D721Med (cell line): ENCODE data around the gene HDGFL3.

ENCODE experiments used
- DNase-seq: peaks from one replicate; pipeline ENCODE4 v3.0.0; 2011; ENCODE audit warnings: low spot score; ENCODE audit not compliant: insufficient read length
- FAIRE-seq: peaks from 2 replicates; lab custom pipeline; 2011; peaks lifted over from hg19 to GRCh38; lab: Jason Lieb, UNC
- TF ChIP-seq, protein P1 (sequence below): IDR thresholded peaks from 2 replicates; pipeline ENCODE4 v1.5.1; 2012; ENCODE audit warnings: mild to moderate bottlenecking, control low read depth; ENCODE audit not compliant: insufficient read depth; ENCODE audit errors: missing control alignments

Gene HDGFL3

DNA sequence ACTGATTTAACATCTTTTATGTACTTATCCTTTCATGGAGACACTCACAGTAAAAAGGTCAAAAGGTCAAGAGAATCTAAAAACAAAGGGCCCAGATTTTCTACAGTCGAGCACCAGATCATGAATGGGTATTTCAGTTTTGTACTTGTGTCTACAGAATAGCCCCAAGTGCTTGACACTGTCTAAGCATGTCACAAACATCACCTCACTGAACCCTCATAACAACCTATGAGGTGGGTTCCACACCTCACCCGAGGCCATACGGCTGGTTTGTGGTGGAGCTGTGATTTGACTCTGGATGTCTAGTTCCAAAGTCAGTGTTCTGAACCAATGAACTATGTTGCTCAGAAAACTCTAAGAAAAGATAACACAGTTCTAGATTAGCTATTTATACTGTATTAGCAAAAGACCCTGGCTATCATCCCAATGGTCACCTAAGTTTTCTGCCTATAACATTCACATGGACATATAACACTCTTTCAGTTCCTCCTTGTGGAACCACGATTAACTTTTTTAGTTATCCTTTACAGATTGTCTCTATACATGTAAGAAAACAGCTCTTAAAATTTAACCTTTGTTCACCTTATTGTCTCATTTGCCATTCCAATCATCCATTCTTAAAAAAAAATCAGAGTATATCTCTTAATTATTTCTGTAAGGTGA, 74.6 kb downstream of the HDGFL3 start:
- no peak for DNase-seq
- FAIRE-seq, result peak; percentile 16
- TF ChIP-seq, protein P1, sequence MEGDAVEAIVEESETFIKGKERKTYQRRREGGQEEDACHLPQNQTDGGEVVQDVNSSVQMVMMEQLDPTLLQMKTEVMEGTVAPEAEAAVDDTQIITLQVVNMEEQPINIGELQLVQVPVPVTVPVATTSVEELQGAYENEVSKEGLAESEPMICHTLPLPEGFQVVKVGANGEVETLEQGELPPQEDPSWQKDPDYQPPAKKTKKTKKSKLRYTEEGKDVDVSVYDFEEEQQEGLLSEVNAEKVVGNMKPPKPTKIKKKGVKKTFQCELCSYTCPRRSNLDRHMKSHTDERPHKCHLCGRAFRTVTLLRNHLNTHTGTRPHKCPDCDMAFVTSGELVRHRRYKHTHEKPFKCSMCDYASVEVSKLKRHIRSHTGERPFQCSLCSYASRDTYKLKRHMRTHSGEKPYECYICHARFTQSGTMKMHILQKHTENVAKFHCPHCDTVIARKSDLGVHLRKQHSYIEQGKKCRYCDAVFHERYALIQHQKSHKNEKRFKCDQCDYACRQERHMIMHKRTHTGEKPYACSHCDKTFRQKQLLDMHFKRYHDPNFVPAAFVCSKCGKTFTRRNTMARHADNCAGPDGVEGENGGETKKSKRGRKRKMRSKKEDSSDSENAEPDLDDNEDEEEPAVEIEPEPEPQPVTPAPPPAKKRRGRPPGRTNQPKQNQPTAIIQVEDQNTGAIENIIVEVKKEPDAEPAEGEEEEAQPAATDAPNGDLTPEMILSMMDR, result no peak

DNA sequence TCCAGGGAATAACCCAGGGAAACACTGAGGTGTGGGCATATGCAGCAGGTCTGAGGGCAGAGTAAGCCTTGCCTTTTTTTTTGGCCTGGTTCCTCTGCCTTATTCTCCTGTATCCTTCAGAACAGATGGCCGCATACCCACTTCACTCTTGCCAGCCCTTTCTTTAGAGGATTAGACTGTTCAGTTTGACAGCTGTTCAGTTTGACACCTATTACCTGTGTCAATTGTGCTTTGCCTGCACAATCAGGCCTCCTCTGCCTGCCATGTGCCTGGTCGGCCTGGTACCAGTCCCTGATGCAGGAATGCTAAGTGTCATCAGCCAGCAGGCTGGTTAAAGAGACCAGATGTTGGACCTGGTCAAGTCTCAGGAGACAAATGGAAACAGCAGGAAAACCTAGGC, 77.8 kb downstream of the HDGFL3 start:
- DNase-seq, result no peak
- FAIRE-seq, result no peak
- TF ChIP-seq, protein P1, result no peak

DNA sequence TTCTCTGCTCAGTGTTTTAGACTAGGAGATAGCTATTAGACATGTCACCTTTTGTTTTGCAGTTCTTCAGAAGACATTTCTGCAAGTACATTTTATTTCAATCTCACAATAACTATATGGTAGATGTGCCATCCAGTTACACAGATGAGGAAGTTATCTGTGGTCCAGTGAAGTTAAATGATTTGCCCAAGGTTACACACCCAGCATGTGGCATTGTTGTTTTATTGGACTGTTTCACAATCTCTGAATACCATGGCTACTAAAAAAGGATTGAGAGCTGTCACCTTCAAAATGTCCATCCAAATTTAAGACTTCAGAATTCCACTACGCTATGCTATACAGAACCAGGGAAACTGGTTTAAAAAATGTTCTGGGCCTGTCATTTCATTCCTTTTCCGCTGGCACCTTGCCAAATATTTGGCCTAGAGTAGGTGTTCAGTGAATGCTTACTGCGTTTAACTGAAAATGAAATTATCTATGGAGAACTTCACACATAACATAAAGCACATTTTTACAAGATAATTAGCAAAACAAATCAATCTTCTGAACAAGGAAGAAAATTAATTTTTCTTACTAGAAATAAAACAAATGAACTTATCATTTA, 80.0 kb downstream of the HDGFL3 start:
- TF ChIP-seq, protein P1, result no peak
- FAIRE-seq (no peak), DNase-seq (no peak)

DNA sequence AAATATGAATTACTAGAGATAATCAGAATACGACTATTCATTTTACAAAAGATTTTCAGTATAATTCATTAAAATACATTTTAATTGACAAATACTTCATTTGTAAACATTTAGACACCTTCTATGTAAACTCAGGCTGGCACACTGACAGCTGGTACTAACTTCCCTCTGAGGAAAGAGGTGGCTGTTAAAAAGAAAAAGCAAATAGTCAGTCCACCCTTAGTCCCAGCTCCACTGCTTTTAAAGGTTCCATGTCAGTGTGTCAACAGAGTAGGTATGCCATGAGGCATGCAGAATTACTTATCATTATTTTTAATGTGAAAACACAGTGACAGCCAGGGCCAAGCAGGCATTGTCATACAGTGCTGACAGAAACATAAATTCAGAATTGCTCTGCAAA, 84.1 kb downstream of the HDGFL3 start:
- FAIRE-seq, result no peak
- no peak for DNase-seq

DNA sequence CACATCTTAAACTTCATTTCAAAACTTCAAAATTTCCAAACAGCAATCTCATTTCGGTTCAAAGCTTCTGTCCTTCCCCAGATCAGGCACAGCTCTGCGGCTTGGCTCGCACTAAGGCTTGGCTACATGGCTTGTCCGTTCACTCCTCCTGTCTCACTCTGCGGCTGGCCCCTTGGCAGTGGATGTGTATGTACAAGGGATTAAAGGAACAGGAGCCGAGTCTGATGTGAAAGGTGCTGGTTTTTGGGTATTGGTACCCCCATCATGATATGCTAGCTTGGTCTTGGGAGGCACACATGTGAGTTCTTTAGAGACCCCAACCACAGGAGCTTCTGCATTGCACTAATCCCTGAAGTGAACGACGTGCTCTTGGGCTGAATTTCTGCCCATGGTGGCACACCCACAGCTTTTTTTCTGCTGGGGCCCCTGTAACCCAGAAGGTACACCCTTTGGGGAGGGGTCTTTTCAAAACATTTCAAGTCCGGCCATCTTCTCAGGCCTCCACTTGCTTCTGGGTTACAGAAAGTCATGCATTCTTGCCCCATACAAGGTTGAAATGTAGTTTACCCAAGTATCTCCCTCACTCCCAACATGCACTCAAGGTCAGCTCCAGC, 87.5 kb downstream of the HDGFL3 start:
- DNase-seq (no peak), FAIRE-seq (no peak)
- TF ChIP-seq, protein P1, result no peak

More for the DNA sequence above, 84.1 kb downstream of the HDGFL3 start:
- TF ChIP-seq, protein P1, result no peak

DNA sequence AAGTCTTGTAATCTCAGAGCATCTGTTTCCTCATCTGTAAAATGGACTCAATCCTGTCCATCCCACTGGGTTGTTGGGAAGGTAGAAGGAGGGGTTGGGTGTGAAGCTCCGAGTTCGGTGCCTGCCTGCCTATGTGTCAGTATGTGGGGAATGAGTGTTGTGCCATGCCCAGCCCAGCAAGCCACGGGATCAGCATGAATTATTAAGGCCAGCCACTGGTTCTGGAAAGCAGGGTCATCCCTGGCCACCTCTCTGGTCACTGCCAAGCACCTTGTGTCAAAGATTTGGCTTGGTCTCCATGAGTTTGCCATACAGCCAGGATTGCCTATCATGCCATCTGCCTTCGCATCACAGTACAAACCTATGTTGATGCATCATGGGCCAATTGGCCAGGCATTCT, 88.7 kb downstream of the HDGFL3 start:
- FAIRE-seq (no peak), DNase-seq (no peak)
- TF ChIP-seq, protein P1, result no peak
